Prostate gland (tissue), 2 donors: ENCODE results near the gene GMDS. TPM values are rescaled to one million over a fixed set of nuclear protein-coding genes. Genes with fewer than 3 reads are reported as not detected.

ENCODE experiments used
- DNase-seq: peaks from one replicate; pipeline ENCODE4 v3.0.0-alpha.2; 2019; ENCODE audit warnings: low spot score
- H3K27ac ChIP-seq, 2 donors: fragments of 200-600 bp; sonication (generic); 2 replicates each; pipeline ENCODE4 v1.5.1; 2017 to 2019
- H3K27me3 ChIP-seq: fragments of 200-600 bp; sonication (generic); replicated peaks from 2 replicates; pipeline ENCODE4 v1.5.1; 2019; ENCODE audit not compliant: insufficient read depth
- H3K36me3 ChIP-seq, 2 donors: fragments of 200-600 bp; sonication (generic); 1 replicate in 1 of 2; 2 replicates in 1 of 2; pipeline versions ENCODE4 v1.5.1 to v1.8.1; 2017 to 2019
- H3K4me1 ChIP-seq: fragments of 200-600 bp; sonication (generic); replicated peaks from 2 replicates; pipeline ENCODE4 v1.5.1; 2019
- H3K4me3 ChIP-seq, 2 donors: fragments of 200-600 bp; sonication (generic); 2 replicates each; pipeline ENCODE4 v1.5.1; 2017 to 2019
- H3K9me3 ChIP-seq: fragments of 200-600 bp; sonication (generic); 2 replicates; pipeline ENCODE4 v1.5.1; 2017
- CTCF ChIP-seq, 4 experiments: fragments of 200-600 bp in 2 of 4; fragments of 450-650 bp in 2 of 4; sonication (generic) in 2 of 4; IDR thresholded peaks; 1 replicate in 3 of 4; 2 replicates in 1 of 4; pipeline ENCODE4 v1.5.1; 2016 to 2019; ENCODE audit warnings: antibody characterized with exemption in 4 of 4, mild to moderate bottlenecking in 2 of 4, moderate library complexity in 2 of 4
- POLR2A ChIP-seq: fragments of 450-650 bp; IDR thresholded peaks from one replicate; pipeline ENCODE4 v1.6.1; 2016; ENCODE audit warnings: antibody characterized with exemption, mild to moderate bottlenecking
- POLR2AphosphoS5 ChIP-seq: sonication (generic); formaldehyde crosslinking; IDR thresholded peaks from one replicate; pipeline ENCODE4 v1.6.1; 2017; ENCODE audit warnings: antibody characterized with exemption
- WGBS: methylation state at CpG from one replicate; pipeline ENCODE4 v1.1.5; 2018; 5-methylcytosine and 5-hydroxymethylcytosine counted together
- intact Hi-C: fragments of 100-400 bp; cut with DNase I; formaldehyde crosslinking; loops from one replicate; pipeline ENCODE4 v1.14.2; 2022
- total RNA-seq, 2 donors: library from RNA; depleted of rRNA; stranded (reverse); fragments of >200 nt; gene quantifications; one replicate each; pipeline ENCODE4 v1.1.0, GENCODE V29; 2016

GMDS gene
- total RNA-seq, 2 donors from 2014 or later: 24.9 to 29.9 TPM

- H3K27ac ChIP-seq: no peak overlapping the region
- TF ChIP-seq POLR2AphosphoS5: no peak
- TF ChIP-seq POLR2A: no peak
- no peak for TF ChIP-seq CTCF (IDR thresholded peaks at IDR 0.05)
- no peaks in the 10 kb centered on the region for H3K27me3 ChIP-seq
- no peaks in the 10 kb centered on the region for H3K36me3 ChIP-seq
- intact Hi-C loops: no loop called here
- H3K4me3 ChIP-seq: no peak overlapping the region
- H3K4me1 ChIP-seq: no peaks in the 10 kb centered on the region
- DNase-seq: no peak
- no peaks in the 10 kb centered on the region for H3K9me3 ChIP-seq
- WGBS: 85% methylated on average over 1 of the region's 1 CpG
Observed at GRCh38 chr6:2162079-2162445, 83.3 kb downstream of the GMDS start.

GRCh38 chr6:2158596-2159271 lies 86.7 kb downstream of the GMDS start:
- TF ChIP-seq CTCF (IDR thresholded peaks at IDR 0.05) (no peak), POLR2AphosphoS5 (no peak), POLR2A (no peak)
- Histone ChIP-seq H3K36me3 (no peaks in the 10 kb centered on the region), H3K9me3 (no peaks in the 10 kb centered on the region), H3K27me3 (no peaks in the 10 kb centered on the region), H3K4me1 (no peaks in the 10 kb centered on the region), H3K27ac (no peak overlapping the region), H3K4me3 (no peak overlapping the region)
- WGBS: 70% methylated on average over 12 of the region's 12 CpGs
- intact Hi-C loops: no loop called here
- DNase-seq: no peak

- H3K4me1 ChIP-seq: no peaks in the 10 kb centered on the region
- no peaks in the 10 kb centered on the region for H3K9me3 ChIP-seq
- intact Hi-C loops: no loop called here
- no peaks in the 10 kb centered on the region for H3K36me3 ChIP-seq
- H3K4me3 ChIP-seq: no peak overlapping the region
- TF ChIP-seq POLR2A: no peak
- no peak for TF ChIP-seq CTCF (IDR thresholded peaks at IDR 0.05)
- no peak for TF ChIP-seq POLR2AphosphoS5
- H3K27me3 ChIP-seq: no peaks in the 10 kb centered on the region
- WGBS: 50% methylated on average over 1 of the region's 1 CpG
- no peak overlapping the region for H3K27ac ChIP-seq
- DNase-seq: no peak
Observed at GRCh38 chr6:2157441-2158127, 87.8 kb downstream of the GMDS start.

- no peaks in the 10 kb centered on the region for H3K9me3 ChIP-seq
- H3K27ac ChIP-seq: no peak overlapping the region
- no peaks in the 10 kb centered on the region for H3K4me1 ChIP-seq
- no peaks in the 10 kb centered on the region for H3K36me3 ChIP-seq
- DNase-seq: no peak
- H3K4me3 ChIP-seq: no peak overlapping the region
- 65% methylated on average over 1 of the region's 1 CpG for WGBS
- H3K27me3 ChIP-seq: no peaks in the 10 kb centered on the region
- TF ChIP-seq POLR2A: no peak
- TF ChIP-seq CTCF (IDR thresholded peaks at IDR 0.05): no peak
- TF ChIP-seq POLR2AphosphoS5: no peak
- intact Hi-C loops: no loop called here
Observed at GRCh38 chr6:2155206-2155605, 90.2 kb downstream of the GMDS start.
